ENCODE measurements around the gene COL18A1. TPM values are rescaled to one million over a fixed set of nuclear protein-coding genes. Genes with fewer than 3 reads are reported as not detected.

COL18A1 gene
- total and polyA plus RNA-seq, 9 of the 15 experiments (the other 6 are each of a cell fraction or from before 2014, with no cell fraction given): 0.14 to 16.4 (median 2.0) TPM

DNA sequence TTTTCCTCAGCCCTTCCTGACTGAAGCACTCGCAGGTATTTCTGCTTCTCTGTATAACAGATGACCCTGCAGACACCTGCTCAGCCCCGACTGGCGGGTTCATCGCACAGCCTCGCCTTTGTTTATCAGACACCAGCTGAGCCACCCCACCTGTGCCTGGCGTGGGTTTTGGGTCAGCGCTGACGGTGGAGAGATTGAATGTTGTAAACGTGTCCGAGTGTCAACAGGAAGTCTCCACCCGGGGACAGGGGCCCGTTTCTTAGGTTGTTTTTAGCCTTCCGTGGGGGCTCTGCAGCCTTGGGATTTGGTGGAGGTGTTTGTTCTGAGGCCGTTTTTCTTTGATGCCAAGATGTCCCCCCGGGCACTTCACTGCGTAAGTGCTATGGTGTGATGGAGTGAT, 60.1 kb downstream of the COL18A1 start:
- H3K79me2 ChIP-seq (ENCODE audit: control insufficient read depth, insufficient read depth, low read length): no peaks in the 10 kb centered on the region
- DNase-seq (ENCODE audit: extremely low read depth in 1 of 4, low spot score in 3 of 4) (no peak), FAIRE-seq (no peak), ATAC-seq (no peak)
- peaks cover 0 to 48% of the 10 kb centered on the region in 2 experiments; a peak in 4 of 5 replicates for H3K4me1 ChIP-seq (replicated peaks in 1 of 2; ENCODE audit: control insufficient read depth in 2 of 2, insufficient read depth in 2 of 2, low read length in 2 of 2)
- no peaks in the 10 kb centered on the region for H3K36me3 ChIP-seq (ENCODE audit: control insufficient read depth, insufficient read depth, low read length)
- H3K27me3 ChIP-seq (ENCODE audit: control insufficient read depth in 2 of 2, insufficient read depth in 2 of 2, low read length in 2 of 2): peaks cover 12 to 43% of the 10 kb centered on the region in 2 experiments; a peak in 4 of 5 replicates
- no peak overlapping the region for H3K4me3 ChIP-seq
- WGBS (ENCODE audit: insufficient coverage, low coverage, missing lambda C conversion rate): 9% methylated on average over 16 of the region's 16 CpGs
- TF ChIP-seq SMARCA5 (IDR thresholded peaks at IDR 0.05): no peak
- TF ChIP-seq ZEB2 (IDR thresholded peaks at IDR 0.05): no peak
- TF ChIP-seq, protein P1, sequence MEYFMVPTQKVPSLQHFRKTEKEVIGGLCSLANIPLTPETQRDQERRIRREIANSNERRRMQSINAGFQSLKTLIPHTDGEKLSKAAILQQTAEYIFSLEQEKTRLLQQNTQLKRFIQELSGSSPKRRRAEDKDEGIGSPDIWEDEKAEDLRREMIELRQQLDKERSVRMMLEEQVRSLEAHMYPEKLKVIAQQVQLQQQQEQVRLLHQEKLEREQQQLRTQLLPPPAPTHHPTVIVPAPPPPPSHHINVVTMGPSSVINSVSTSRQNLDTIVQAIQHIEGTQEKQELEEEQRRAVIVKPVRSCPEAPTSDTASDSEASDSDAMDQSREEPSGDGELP (CRISPR knock-in tag; IDR thresholded peaks at IDR 0.05; ENCODE audit: borderline replicate concordance): 0 out of 2 replicates have a peak, but pooled peaks have one; percentile 8
- H3K27ac ChIP-seq (ENCODE audit: extremely low read depth, low read depth, low read length): no peak overlapping the region
- BruUV-seq (replicated peaks): no TSS peak
- no peak overlapping the region for H3K9ac ChIP-seq (ENCODE audit: insufficient read depth in 1 of 2, low read depth in 2 of 2, low read length in 2 of 2)
- ChIA-PET CTCF (ENCODE audit: low intra/inter-chr PET ratio) (no interaction called here), POLR2A (interaction anchor here (0.5 kb wide), 1 partner anchor 313 kb away, joined by 4 read pairs; no protein-coding TSS in a partner anchor)
- no peak overlapping the region for H2AFZ ChIP-seq (ENCODE audit: low read depth, low read length)
- peaks cover 61% of the 10 kb centered on the region for H4K20me1 ChIP-seq (replicated peaks; ENCODE audit: control insufficient read depth, insufficient read depth, low read length)
- H3K9me3 ChIP-seq (replicated peaks; ENCODE audit: control insufficient read depth, insufficient read depth, low read depth, low read length): no peaks in the 10 kb centered on the region
- H3K4me2 ChIP-seq (ENCODE audit: insufficient read depth, low read length): no peak overlapping the region
- in situ Hi-C loops (cut with MboI): no loop called here
- intact Hi-C loops (cut with micrococcal nuclease): no loop called here
- H3K9me1 ChIP-seq (ENCODE audit: control insufficient read depth, insufficient read depth, low read length): peaks cover 3% of the 10 kb centered on the region

DNA sequence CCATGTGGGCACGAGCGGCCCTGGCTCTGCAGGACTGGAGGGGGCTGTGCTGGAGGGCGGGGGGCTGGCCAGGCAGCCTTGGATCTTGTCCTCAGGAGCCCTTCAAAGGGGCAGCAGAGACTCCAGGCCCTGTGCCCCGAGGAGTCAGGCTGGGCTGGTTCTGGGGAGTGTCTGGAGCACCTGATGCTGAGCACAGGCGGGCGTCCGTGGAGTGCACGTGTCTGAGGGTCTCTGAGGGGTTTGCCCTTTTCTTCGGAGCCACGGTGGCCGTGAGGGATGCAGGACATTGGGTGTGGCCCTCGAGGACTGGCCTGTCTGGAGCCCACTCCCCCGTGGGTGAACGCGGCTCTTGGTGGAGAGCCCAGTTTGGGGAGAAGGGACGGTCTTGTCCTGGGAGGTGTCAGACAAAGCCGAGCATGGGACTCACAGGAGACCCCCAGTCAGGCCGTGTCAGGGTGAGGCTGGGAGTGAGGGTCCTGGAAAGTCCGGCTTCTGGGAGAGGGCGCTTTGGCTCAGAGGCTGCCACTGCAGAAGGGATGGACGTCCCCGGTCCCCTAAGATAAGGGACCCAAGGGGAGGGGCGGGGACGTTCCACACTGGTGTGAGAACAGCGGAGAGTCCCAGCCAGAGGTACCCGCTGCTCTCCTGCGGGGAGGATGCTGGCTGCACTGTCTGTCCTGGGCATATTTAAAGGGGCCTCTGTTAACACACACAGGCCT, 60.8 kb downstream of the COL18A1 start:
- H4K20me1 ChIP-seq (replicated peaks; ENCODE audit: control insufficient read depth, insufficient read depth, low read length): peaks cover 58% of the 10 kb centered on the region
- no TSS peak for BruUV-seq (replicated peaks)
- H3K36me3 ChIP-seq (ENCODE audit: control insufficient read depth, insufficient read depth, low read length): no peaks in the 10 kb centered on the region
- ATAC-seq (peak; percentile 44), DNase-seq (ENCODE audit: extremely low read depth in 1 of 4, low spot score in 3 of 4) (no peak), FAIRE-seq (no peak)
- no peak overlapping the region for H2AFZ ChIP-seq (ENCODE audit: low read depth, low read length)
- no peaks in the 10 kb centered on the region for H3K9me3 ChIP-seq (replicated peaks; ENCODE audit: control insufficient read depth, insufficient read depth, low read depth, low read length)
- no peak overlapping the region for H3K4me3 ChIP-seq
- H3K27ac ChIP-seq (ENCODE audit: extremely low read depth, low read depth, low read length): no peak overlapping the region
- intact Hi-C loops (cut with micrococcal nuclease): no loop called here
- peaks cover 12 to 43% of the 10 kb centered on the region in 2 experiments; a peak in 4 of 5 replicates for H3K27me3 ChIP-seq (ENCODE audit: control insufficient read depth in 2 of 2, insufficient read depth in 2 of 2, low read length in 2 of 2)
- in situ Hi-C loops (cut with MboI): no loop called here
- no peak overlapping the region for H3K9ac ChIP-seq (ENCODE audit: insufficient read depth in 1 of 2, low read depth in 2 of 2, low read length in 2 of 2)
- peaks cover 0 to 48% of the 10 kb centered on the region in 2 experiments; a peak in 4 of 5 replicates for H3K4me1 ChIP-seq (replicated peaks in 1 of 2; ENCODE audit: control insufficient read depth in 2 of 2, insufficient read depth in 2 of 2, low read length in 2 of 2)
- H3K4me2 ChIP-seq (ENCODE audit: insufficient read depth, low read length): no peak overlapping the region
- WGBS (ENCODE audit: insufficient coverage, low coverage, missing lambda C conversion rate): 10% methylated on average over 24 of the region's 27 CpGs
- CTCF ChIA-PET (ENCODE audit: low intra/inter-chr PET ratio): no interaction called here
- peaks cover 3% of the 10 kb centered on the region for H3K9me1 ChIP-seq (ENCODE audit: control insufficient read depth, insufficient read depth, low read length)
- POLR2A ChIA-PET: interaction anchor here (0.5 kb wide), 1 partner anchor 312 kb away, joined by 4 read pairs; no protein-coding TSS in a partner anchor
- no peaks in the 10 kb centered on the region for H3K79me2 ChIP-seq (ENCODE audit: control insufficient read depth, insufficient read depth, low read length)
- TF ChIP-seq BCOR (IDR thresholded peaks at IDR 0.05): no peak
- no peak for TF ChIP-seq ZBED1 (IDR thresholded peaks at IDR 0.05)
- TF ChIP-seq POLR2B (IDR thresholded peaks at IDR 0.05; ENCODE audit: low read depth, partially characterized antibody): no peak
- no peak for TF ChIP-seq SP2 (IDR thresholded peaks at IDR 0.05; ENCODE audit: extremely low read depth, low read depth, low read length, poor library complexity, severe bottlenecking)
- no peak for TF ChIP-seq BMI1 (IDR thresholded peaks at IDR 0.05; ENCODE audit: low read length)
- no peak for TF ChIP-seq ZNF140 (CRISPR knock-in tag; IDR thresholded peaks at IDR 0.05)
- no peak for TF ChIP-seq ZNF589 (CRISPR knock-in tag; IDR thresholded peaks at IDR 0.05; ENCODE audit: low read depth)
- no peak for TF ChIP-seq CHD4 (IDR thresholded peaks at IDR 0.05; ENCODE audit: insufficient read depth, insufficient replicate concordance, low read depth, low read length, poor library complexity, severe bottlenecking)
- TF ChIP-seq ZNF232 (CRISPR knock-in tag; IDR thresholded peaks at IDR 0.05): no peak
- no peak for TF ChIP-seq GTF2F1 (IDR thresholded peaks at IDR 0.05; ENCODE audit: low read depth, low read length)
- TF ChIP-seq, protein P2, sequence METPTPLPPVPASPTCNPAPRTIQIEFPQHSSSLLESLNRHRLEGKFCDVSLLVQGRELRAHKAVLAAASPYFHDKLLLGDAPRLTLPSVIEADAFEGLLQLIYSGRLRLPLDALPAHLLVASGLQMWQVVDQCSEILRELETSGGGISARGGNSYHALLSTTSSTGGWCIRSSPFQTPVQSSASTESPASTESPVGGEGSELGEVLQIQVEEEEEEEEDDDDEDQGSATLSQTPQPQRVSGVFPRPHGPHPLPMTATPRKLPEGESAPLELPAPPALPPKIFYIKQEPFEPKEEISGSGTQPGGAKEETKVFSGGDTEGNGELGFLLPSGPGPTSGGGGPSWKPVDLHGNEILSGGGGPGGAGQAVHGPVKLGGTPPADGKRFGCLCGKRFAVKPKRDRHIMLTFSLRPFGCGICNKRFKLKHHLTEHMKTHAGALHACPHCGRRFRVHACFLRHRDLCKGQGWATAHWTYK (CRISPR knock-in tag; IDR thresholded peaks at IDR 0.05): no peak
- no peak for TF ChIP-seq ELF1 (tag; IDR thresholded peaks at IDR 0.05)
